GM13977 (cell line): ENCODE results near the gene MAPK10.

ENCODE experiments used
- DNase-seq: peaks from one replicate; pipeline ENCODE4 v3.0.0; 2012; ENCODE audit warnings: low spot score
- in situ Hi-C: fragments of 300-500 bp; cut with MboI; formaldehyde crosslinking; loops from one replicate; pipeline ENCODE4 v1.12.0; 2022; ENCODE audit warnings: low sequenced_read_pairs, low pct_unique_long_range_greater_than_20kb, mixed read lengths, inconsistent platforms; ENCODE audit not compliant: unreplicated experiment
- TF ChIP-seq, protein P1 (sequence below): IDR thresholded peaks from 2 replicates; pipeline ENCODE4 v1.5.1; 2012; ENCODE audit warnings: mild to moderate bottlenecking, control low read depth; ENCODE audit not compliant: insufficient read depth; ENCODE audit errors: extremely low read depth, missing control alignments

Gene MAPK10

DNA sequence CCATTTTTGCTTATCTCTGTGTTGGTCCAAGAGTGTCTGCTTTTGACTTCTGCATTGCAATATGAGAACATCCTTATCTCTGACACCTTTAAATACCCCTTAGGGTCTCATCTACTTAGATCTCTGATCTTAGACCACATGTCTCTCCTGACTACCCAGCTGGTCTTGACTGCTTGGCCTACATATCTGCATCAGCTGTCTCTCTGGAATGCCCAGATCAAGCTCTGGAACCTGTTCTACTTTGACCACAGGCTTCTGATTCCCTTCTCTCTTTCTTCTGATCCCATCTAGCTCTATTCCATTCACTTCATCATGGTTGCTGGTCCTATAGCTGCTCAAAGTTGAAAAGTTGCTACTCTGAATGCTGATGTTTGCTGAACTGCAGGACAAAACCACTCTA, 301.2 kb downstream of the MAPK10 start:
- in situ Hi-C loops = no loop called here
- TF ChIP-seq, protein P1, sequence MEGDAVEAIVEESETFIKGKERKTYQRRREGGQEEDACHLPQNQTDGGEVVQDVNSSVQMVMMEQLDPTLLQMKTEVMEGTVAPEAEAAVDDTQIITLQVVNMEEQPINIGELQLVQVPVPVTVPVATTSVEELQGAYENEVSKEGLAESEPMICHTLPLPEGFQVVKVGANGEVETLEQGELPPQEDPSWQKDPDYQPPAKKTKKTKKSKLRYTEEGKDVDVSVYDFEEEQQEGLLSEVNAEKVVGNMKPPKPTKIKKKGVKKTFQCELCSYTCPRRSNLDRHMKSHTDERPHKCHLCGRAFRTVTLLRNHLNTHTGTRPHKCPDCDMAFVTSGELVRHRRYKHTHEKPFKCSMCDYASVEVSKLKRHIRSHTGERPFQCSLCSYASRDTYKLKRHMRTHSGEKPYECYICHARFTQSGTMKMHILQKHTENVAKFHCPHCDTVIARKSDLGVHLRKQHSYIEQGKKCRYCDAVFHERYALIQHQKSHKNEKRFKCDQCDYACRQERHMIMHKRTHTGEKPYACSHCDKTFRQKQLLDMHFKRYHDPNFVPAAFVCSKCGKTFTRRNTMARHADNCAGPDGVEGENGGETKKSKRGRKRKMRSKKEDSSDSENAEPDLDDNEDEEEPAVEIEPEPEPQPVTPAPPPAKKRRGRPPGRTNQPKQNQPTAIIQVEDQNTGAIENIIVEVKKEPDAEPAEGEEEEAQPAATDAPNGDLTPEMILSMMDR = no peak
- no peak for DNase-seq

DNA sequence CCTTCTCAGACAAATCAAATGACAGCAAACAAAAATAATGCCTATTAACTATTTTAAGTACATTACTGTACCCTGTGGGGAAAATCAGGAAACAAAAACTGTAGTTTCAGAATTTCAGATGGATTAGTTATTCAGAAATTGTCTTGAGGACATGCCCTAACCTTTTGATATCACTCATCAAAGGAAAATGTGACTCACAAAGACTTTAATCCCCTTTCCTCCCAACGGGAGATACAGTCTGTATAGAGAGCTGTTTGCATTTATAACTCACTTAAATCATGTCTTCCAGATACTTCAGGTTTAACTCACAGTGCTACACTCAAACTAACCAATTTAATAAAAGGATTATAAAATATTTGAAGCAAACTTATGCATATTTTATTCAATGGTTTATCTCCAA, 304.0 kb downstream of the MAPK10 start:
- in situ Hi-C loops = no loop called here
- TF ChIP-seq, protein P1 = no peak
- no peak for DNase-seq

DNA sequence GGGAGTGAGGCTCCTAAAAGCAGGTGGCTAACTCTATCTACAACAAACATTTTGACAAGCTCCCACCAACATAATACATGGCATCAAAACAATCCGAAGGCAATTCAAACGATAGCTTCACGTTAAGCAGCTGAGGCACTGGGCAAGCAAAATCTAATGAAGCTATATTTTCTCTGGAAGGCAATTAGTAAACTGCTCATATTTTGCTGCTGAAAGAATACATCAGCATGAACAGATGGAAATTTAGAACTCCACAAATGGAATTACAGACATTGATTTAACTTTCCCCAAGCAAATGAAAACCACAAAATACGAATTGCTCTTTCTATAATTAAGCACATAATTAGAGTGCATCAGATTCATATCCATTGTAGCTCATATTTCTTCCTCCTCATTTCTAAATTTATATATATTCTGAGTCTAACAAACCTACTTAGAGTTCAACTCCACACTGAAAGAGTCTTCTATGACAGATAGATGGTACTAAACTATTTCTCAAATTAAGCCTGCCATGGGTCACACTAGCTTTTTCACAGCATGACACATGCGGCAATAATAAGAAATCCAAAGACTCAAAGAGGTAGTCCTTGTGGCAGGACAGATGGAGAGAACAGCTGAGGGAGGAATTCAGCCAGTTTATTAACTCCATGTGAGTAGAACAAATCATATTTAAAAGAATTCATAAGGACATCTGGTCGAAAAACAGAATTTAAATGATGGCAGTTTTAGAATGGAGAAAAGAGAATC, 305.4 kb downstream of the MAPK10 start:
- TF ChIP-seq, protein P1 = no peak
- in situ Hi-C loops = no loop called here
- DNase-seq = no peak

GRCh38 chr4:86050496-86050895, 309.4 kb downstream of the MAPK10 start:
- no peak for DNase-seq
- TF ChIP-seq, protein P1 = no peak
- in situ Hi-C loops = no loop called here

DNA sequence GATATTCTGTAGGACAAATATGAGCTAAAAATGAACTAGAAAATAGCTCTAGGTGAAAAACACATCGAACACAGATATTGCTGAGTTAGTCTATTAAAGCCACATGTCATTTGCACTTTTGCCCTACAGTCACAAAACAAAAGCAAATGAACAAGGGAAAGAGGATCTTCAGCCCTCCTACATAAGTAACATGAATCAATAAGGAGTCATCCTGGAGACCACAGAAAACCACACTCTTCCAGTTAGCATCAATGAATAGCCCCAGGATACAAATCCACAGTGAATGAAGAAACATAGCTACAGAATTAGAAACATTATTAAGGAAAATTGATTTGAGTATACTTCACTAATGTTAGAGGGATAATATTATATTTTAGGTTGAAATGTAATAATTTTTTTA, 311.4 kb downstream of the MAPK10 start:
- TF ChIP-seq, protein P1 = no peak
- in situ Hi-C loops = no loop called here
- DNase-seq = no peak

DNA sequence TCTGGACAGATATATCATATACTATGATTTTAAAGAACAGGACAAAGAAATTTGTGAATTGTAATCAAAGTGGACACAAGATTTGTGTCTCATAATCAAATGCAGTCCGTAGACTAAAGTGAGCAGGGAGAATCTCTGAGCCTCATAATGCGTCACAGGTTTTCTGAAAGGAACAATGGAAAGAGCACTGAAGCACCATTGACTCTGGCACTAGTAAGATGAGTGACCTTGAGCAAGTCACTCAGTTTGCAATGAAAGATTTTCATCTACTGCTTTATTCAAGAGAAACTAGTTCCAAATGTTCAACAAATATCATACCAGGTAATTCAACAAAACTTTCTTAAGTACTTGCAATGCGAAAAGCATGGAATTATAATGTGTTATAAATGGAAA, 315.3 kb downstream of the MAPK10 start:
- DNase-seq = no peak
- TF ChIP-seq, protein P1 = no peak
- in situ Hi-C loops = no loop called here
